ENCODE results near the gene LCE3D.

GRCh38 chr1:152535774-152536173 is 44.5 kb downstream of the LCE3D start:
- TF ChIP-seq ZNF24 (IDR thresholded peaks at IDR 0.05) (no peak), REST (IDR thresholded peaks at IDR 0.05; ENCODE audit: low read depth, low read length) (no peak), POLR2AphosphoS5 (IDR thresholded peaks at IDR 0.05; ENCODE audit: low read length) (no peak), SMAD1 (IDR thresholded peaks at IDR 0.05; ENCODE audit: low read depth, partially characterized antibody) (no peak), FOS (IDR thresholded peaks at IDR 0.05; ENCODE audit: borderline replicate concordance, extremely low read depth, insufficient read length) (no peak), EZH2 (IDR thresholded peaks at IDR 0.05; ENCODE audit: borderline replicate concordance, control insufficient read depth, low read depth, low read length) (no peak), POLR2A (IDR thresholded peaks at IDR 0.05; ENCODE audit: low read depth, low read length) (no peak), BHLHE40 (IDR thresholded peaks at IDR 0.05; ENCODE audit: borderline replicate concordance in 1 of 2, low read depth in 2 of 2, low read length in 1 of 2) (no peak), CBFB (IDR thresholded peaks at IDR 0.05; ENCODE audit: low read depth) (no peak), MEF2A (IDR thresholded peaks at IDR 0.05; ENCODE audit: insufficient read depth, low read depth, low read length) (no peak), GABPA (IDR thresholded peaks at IDR 0.05; ENCODE audit: low read depth) (no peak), TAF1 (IDR thresholded peaks at IDR 0.05; ENCODE audit: borderline replicate concordance, low read depth, low read length) (no peak), RAD21 (IDR thresholded peaks at IDR 0.05; ENCODE audit: insufficient read depth, low read depth, low read length) (no peak)
